Right lobe of liver (tissue), 6 donors: ENCODE data around the gene LDLRAD3. TPM values are rescaled to one million over a fixed set of nuclear protein-coding genes. Genes with fewer than 3 reads are reported as not detected.

ENCODE experiments used
- ATAC-seq, 4 donors: fragments of 200-7000 bp; cut with Tn5 transposase; one replicate each; pipeline ENCODE4 v1.9.1; 2020; ENCODE audit warnings: mild to moderate bottlenecking in 4 of 4, moderate library complexity in 4 of 4
- DNase-seq, 3 donors: peaks; one replicate each; pipeline ENCODE4 v3.0.0-alpha.2; 2020
- H3K27ac ChIP-seq, 3 donors: fragments of 200-600 bp; one replicate each; pipeline ENCODE4 v1.8.0; 2022
- H3K27me3 ChIP-seq, 2 donors: fragments of 200-600 bp; one replicate each; pipeline ENCODE4 v1.8.0; 2022
- H3K36me3 ChIP-seq, 4 donors: fragments of 200-600 bp; sonication (generic) in 1 of 4; one replicate each; pipeline versions ENCODE4 v1.5.1 to v1.8.0; 2017 to 2022; ENCODE audit warnings: control low read depth in 1 of 4
- H3K4me1 ChIP-seq, 4 donors: fragments of 200-600 bp; sonication (generic) in 1 of 4; one replicate each; pipeline versions ENCODE4 v1.5.1 to v1.8.0; 2017 to 2022; ENCODE audit warnings: control low read depth in 1 of 4
- H3K4me3 ChIP-seq, 3 donors: fragments of 200-600 bp; one replicate each; pipeline ENCODE4 v1.8.0; 2022
- H3K9me3 ChIP-seq, 4 donors: fragments of 200-600 bp; sonication (generic) in 1 of 4; one replicate each; pipeline versions ENCODE4 v1.5.1 to v1.8.0; 2017 to 2022; ENCODE audit warnings: control low read depth in 1 of 4
- CTCF ChIP-seq, 4 donors: fragments of 200-600 bp in 3 of 4; fragments of 450-650 bp in 1 of 4; IDR thresholded peaks; one replicate each; pipeline versions ENCODE4 v1.5.1 to v1.8.0; 2016 to 2022; ENCODE audit warnings: antibody characterized with exemption in 4 of 4, mild to moderate bottlenecking in 2 of 4
- POLR2A ChIP-seq: fragments of 450-650 bp; IDR thresholded peaks from one replicate; pipeline ENCODE4 v1.6.1; 2017; ENCODE audit warnings: antibody characterized with exemption, mild to moderate bottlenecking
- WGBS: methylation state at CpG from one replicate; pipeline ENCODE4 v1.1.6; 2018; ENCODE audit warnings: low coverage, low lambda C conversion rate; ENCODE audit not compliant: insufficient coverage; ENCODE audit errors: missing lambda C conversion rate; 5-methylcytosine and 5-hydroxymethylcytosine counted together
- intact Hi-C, 2 donors: fragments of 100-400 bp; cut with DNase I; formaldehyde crosslinking; loops; one replicate each; pipeline versions ENCODE4 v1.11.2 to v1.14.1; 2022
- total RNA-seq, 6 experiments: library from RNA; depleted of rRNA in 2 of 6; stranded (reverse); fragments of >200 nt in 2 of 6; fragmentation: NEBNext Ultra II Directional in 3 of 6; extraction: Animal tissue kit (Norgen Biotek cat#: 25700) in 3 of 6; gene quantifications; one replicate each; pipeline versions ENCODE4 v1.1.0 to v1.2.4, GENCODE V29; 2016 to 2023
- donor health status: DM: no; HTN: yes; CAD: no.
- donor health status: DM: no; HTN: no; CAD: no.
- donor health status: DM: no; HTN: no; CAD: no.
- donor health status: DM: no; HTN: yes; CAD: no.
- donor health status: DM: no; HTN: yes; CAD: no.

Gene LDLRAD3
- total RNA-seq, 6 experiments from 2014 or later = 0.62 to 3.3 (median 2.7) TPM

GRCh38 chr11:36155124-36155561, 211.3 kb downstream of the LDLRAD3 start:
- Histone ChIP-seq H3K4me1 (no peaks in the 10 kb centered on the region), H3K9me3 (no peaks in the 10 kb centered on the region), H3K27me3 (no peaks in the 10 kb centered on the region), H3K36me3 (no peaks in the 10 kb centered on the region), H3K27ac (no peak overlapping the region), H3K4me3 (no peak overlapping the region)
- 68% methylated on average over 8 of the region's 8 CpGs for WGBS
- no peak for DNase-seq
- TF ChIP-seq POLR2A = no peak
- no peak for TF ChIP-seq CTCF (IDR thresholded peaks at IDR 0.05)
- ATAC-seq = no peak
- intact Hi-C loops = no loop called here

- TF ChIP-seq POLR2A (no peak), CTCF (IDR thresholded peaks at IDR 0.05) (no peak)
- DNase-seq (no peak), ATAC-seq (no peak)
- no peaks in the 10 kb centered on the region for H3K36me3 ChIP-seq
- H3K4me3 ChIP-seq = no peak overlapping the region
- H3K9me3 ChIP-seq = no peaks in the 10 kb centered on the region
- 50% methylated on average over 3 of the region's 6 CpGs for WGBS
- H3K4me1 ChIP-seq = no peaks in the 10 kb centered on the region
- intact Hi-C loops = no loop called here
- no peak overlapping the region for H3K27ac ChIP-seq
- H3K27me3 ChIP-seq = no peaks in the 10 kb centered on the region
Observed at GRCh38 chr11:36155770-36156160, 211.9 kb downstream of the LDLRAD3 start.

DNA sequence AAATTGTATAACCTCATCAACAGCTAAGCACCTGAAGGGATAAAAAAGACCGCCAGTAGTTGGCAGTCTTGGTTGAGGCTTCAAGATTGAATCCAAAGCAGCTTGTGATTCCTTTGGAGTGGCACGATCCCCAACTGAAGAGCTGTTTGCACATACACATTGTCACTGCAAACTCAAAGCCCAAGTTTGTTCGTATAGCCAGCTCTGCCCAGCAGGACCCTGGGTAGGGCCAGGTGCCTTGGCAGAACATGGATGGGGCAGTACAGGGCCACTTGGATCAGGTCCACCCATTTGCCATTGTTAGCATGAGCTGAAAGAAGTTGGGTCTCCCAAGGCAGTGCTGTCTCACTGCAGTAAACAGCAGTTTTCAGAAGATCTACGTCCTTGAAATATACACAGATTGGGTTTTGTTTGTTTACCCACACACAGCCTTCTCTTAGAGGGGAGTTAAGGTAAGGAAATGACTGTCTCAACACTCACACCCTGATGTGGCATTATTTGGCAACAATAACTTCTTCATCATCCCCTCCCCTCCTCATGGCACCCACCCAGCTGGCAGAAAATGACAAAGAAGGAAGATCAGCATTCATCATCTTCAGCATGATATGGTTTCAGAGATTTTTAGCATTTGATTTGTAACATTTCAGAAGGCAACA, 212.4 kb downstream of the LDLRAD3 start:
- no peak for TF ChIP-seq CTCF (IDR thresholded peaks at IDR 0.05)
- TF ChIP-seq POLR2A = no peak
- H3K27ac ChIP-seq = no peak overlapping the region

DNA sequence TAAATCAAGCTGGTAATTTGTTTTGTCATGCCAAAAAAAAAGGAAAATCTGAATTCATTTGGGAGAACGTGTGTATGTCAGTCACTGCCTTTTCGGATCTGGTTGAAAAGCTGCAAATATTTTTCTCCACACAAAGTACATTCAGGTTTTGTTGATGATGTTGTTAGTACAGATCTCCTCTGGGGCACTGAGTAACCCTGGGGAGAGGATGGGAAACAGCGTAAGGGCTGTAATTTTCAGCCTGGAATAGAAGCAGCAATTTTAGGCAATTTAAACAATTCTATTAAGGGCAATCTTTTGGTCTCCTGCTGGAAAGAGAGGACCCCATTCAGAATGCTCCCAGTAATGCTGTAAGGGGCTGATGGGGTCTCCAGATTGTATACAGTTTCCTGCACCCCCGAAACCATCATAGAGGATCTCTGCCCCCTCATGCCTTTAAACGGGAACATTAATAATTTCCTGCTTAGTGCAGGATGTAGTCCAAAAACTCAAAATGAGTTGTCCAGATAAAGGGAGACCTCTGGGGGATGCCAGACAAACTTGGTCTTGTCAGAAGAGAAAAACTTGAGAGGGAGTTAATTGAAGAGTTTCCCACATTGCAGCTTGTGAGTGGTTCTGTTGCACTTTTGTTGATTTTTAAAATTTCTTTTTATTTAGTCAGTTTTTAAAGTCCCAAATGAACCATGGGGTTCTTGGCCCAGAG, 213.1 kb downstream of the LDLRAD3 start:
- no peak for TF ChIP-seq POLR2A
- Histone ChIP-seq H3K36me3 (no peaks in the 10 kb centered on the region), H3K4me3 (no peak overlapping the region), H3K27me3 (no peaks in the 10 kb centered on the region), H3K4me1 (no peaks in the 10 kb centered on the region), H3K27ac (no peak overlapping the region), H3K9me3 (no peaks in the 10 kb centered on the region)
- intact Hi-C loops = no loop called here
- ATAC-seq (no peak), DNase-seq (no peak)
- WGBS = 51% methylated on average over 5 of the region's 5 CpGs

More for the DNA sequence above, 212.4 kb downstream of the LDLRAD3 start:
- DNase-seq (no peak), ATAC-seq (no peak)
- Histone ChIP-seq H3K4me3 (no peak overlapping the region), H3K27me3 (no peaks in the 10 kb centered on the region), H3K4me1 (no peaks in the 10 kb centered on the region), H3K36me3 (no peaks in the 10 kb centered on the region), H3K9me3 (no peaks in the 10 kb centered on the region)
- intact Hi-C loops = no loop called here
- 88% methylated on average over 3 of the region's 4 CpGs for WGBS

- no peak for DNase-seq
- Histone ChIP-seq H3K36me3 (no peaks in the 10 kb centered on the region), H3K27ac (no peak overlapping the region), H3K27me3 (no peaks in the 10 kb centered on the region), H3K4me1 (no peaks in the 10 kb centered on the region), H3K4me3 (no peak overlapping the region), H3K9me3 (no peaks in the 10 kb centered on the region)
- no peak for ATAC-seq
- TF ChIP-seq CTCF (IDR thresholded peaks at IDR 0.05) (no peak), POLR2A (no peak)
- WGBS = 69% methylated on average over 8 of the region's 10 CpGs
- intact Hi-C loops = no loop called here
Observed at GRCh38 chr11:36160091-36160490, 216.2 kb downstream of the LDLRAD3 start.
